ENCODE data around the gene RBM42. TPM values are rescaled to one million over a fixed set of nuclear protein-coding genes. Genes with fewer than 3 reads are reported as not detected.
A peak's percentile ranks its signal among the peaks of the same experiment; 100 is the strongest.

RBM42 gene
- total and polyA plus RNA-seq, 2 of the 13 experiments (the other 11 are each of a cell fraction or from before 2014, with no cell fraction given): 27.2 to 55.3 TPM

GRCh38 chr19:35644987-35645679 is 16.3 kb downstream of the RBM42 start:
- Histone ChIP-seq H2AFZ (ENCODE audit: low read length) (peak overlapping the region; percentile 77), H4K20me1 (ENCODE audit: insufficient read depth, low read length) (no peaks in the 10 kb centered on the region), H3K4me3 (replicated peaks in 1 of 3; ENCODE audit: insufficient read depth in 1 of 3, low read depth in 2 of 3, low read length in 3 of 3) (peak overlapping the region; percentile 65 to 81 (median 66)), H3K9me3 (ENCODE audit: low read length) (no peaks in the 10 kb centered on the region), H3K4me2 (ENCODE audit: low read depth, low read length) (peak overlapping the region; percentile 97), H3K36me3 (replicated peaks in 1 of 2; ENCODE audit: control insufficient read depth in 1 of 2, insufficient read depth in 2 of 2, low read length in 2 of 2) (no peaks in the 10 kb centered on the region), H3K4me1 (ENCODE audit: insufficient read depth, low read length) (peaks cover 55% of the 10 kb centered on the region), H3K9ac (ENCODE audit: insufficient read depth, low read depth, low read length) (peak overlapping the region; percentile 75), H3K79me2 (ENCODE audit: insufficient read depth, low read length) (peaks cover 14% of the 10 kb centered on the region), H3K27me3 (ENCODE audit: control insufficient read depth in 1 of 2, insufficient read depth in 2 of 2, low read length in 2 of 2) (no peaks in the 10 kb centered on the region; a peak in 1 of 5 replicates), H3K27ac (ENCODE audit: extremely low read length, insufficient read depth, low read length) (peak overlapping the region; percentile 79)
- no TSS peak for BruUV-seq (replicated peaks)
- ChIA-PET CTCF (ENCODE audit: low intra/inter-chr PET ratio, low total read pairs) (no interaction called here), POLR2A (interaction anchor here (0.8 to 4.8 kb wide), 5 partner anchors 16 to 101 kb away, joined by 3 to 44 read pairs (median 5); partner anchors contain the start of genes HAUS5 and RBM42)
- in situ Hi-C loops (cut with HindIII; ENCODE audit: extremely low pct_ligation_motif_present, low pct_unique_long_range_greater_than_20kb) (loop anchor here (5.0 kb wide), 1 partner anchor 98 kb away; the partner anchor contains the start of gene TMEM147), intact Hi-C loops (cut with micrococcal nuclease; ENCODE audit: unreplicated experiment) (loop anchor here (10.0 kb wide), 1 partner anchor 90 kb away; no protein-coding TSS in a partner anchor)
- ATAC-seq (peak; percentile 17), FAIRE-seq (peak; percentile 74), DNase-seq (ENCODE audit: low spot score) (peak; percentile 53)
- 4% methylated on average over 20 of the region's 20 CpGs for WGBS (ENCODE audit: low lambda C conversion rate)
- no peak for TF ChIP-seq HHEX (CRISPR knock-in tag; IDR thresholded peaks at IDR 0.05)
- no peak for TF ChIP-seq NFE2L1 (CRISPR knock-in tag; IDR thresholded peaks at IDR 0.05; ENCODE audit: borderline replicate concordance)
- no peak for TF ChIP-seq ZFP90 (CRISPR knock-in tag; IDR thresholded peaks at IDR 0.05; ENCODE audit: borderline replicate concordance)
- TF ChIP-seq BATF2 (CRISPR knock-in tag; IDR thresholded peaks at IDR 0.05): no peak
- no peak for TF ChIP-seq ZNF326 (CRISPR knock-in tag; IDR thresholded peaks at IDR 0.05; ENCODE audit: borderline replicate concordance)
- TF ChIP-seq EP300 (IDR thresholded peaks at IDR 0.05; ENCODE audit: low read depth in 2 of 2, low read length in 2 of 2): no peak
- no peak for TF ChIP-seq EP300 (CRISPR knock-in tag; IDR thresholded peaks at IDR 0.05; ENCODE audit: borderline replicate concordance)
- no peak for TF ChIP-seq EZH2 (conservative IDR thresholded peaks at IDR 0.05; ENCODE audit: low read depth, low read length)
- no peak for TF ChIP-seq AGO2 (optimal IDR thresholded peaks at IDR 0.05; ENCODE audit: low read depth, low read length)
- no peak for TF ChIP-seq ZBTB7B (CRISPR knock-in tag; IDR thresholded peaks at IDR 0.05)
- TF ChIP-seq ZNF678 (CRISPR knock-in tag; IDR thresholded peaks at IDR 0.05): no peak
- no peak for TF ChIP-seq REXO4 (CRISPR knock-in tag; IDR thresholded peaks at IDR 0.05; ENCODE audit: borderline replicate concordance)
- no peak for TF ChIP-seq KDM6A (CRISPR knock-in tag; IDR thresholded peaks at IDR 0.05; ENCODE audit: low read depth)
- no peak for TF ChIP-seq SNAPC4 (CRISPR knock-in tag; IDR thresholded peaks at IDR 0.05)
- TF ChIP-seq RNF2 (conservative IDR thresholded peaks at IDR 0.05; ENCODE audit: low read depth): no peak
- TF ChIP-seq ZNF513 (CRISPR knock-in tag; conservative IDR thresholded peaks at IDR 0.05): no peak
